SK-N-SH (cell line): ENCODE data around the gene COL5A1. TPM values are rescaled to one million over a fixed set of nuclear protein-coding genes. Genes with fewer than 3 reads are reported as not detected.

Source experiments
- CTCF ChIA-PET: fragments of 300-600, 350-600 bp; formaldehyde crosslinking; extraction: SDS; loops from one replicate; lab custom pipeline; 2021; lab: Yijun Ruan, JAX
- POLR2A ChIA-PET: fragments of 350-600 bp; sonication (Branson Sonifier 250); formaldehyde crosslinking; extraction: SDS; loops from one replicate; lab custom pipeline; 2020; ENCODE audit warnings: antibody characterized with exemption, inconsistent platforms; lab: Yijun Ruan, JAX
- DNase-seq: peaks from one replicate; pipeline ENCODE4 v3.0.0; 2012
- H2AFZ ChIP-seq: fragments of 200-600 bp; sonication (generic); 2 replicates; pipeline ENCODE4 v1.8.1; 2016; ENCODE audit warnings: antibody characterized with exemption, mild to moderate bottlenecking, low read depth
- H3F3A ChIP-seq: fragments of 200-600 bp; sonication (generic); replicated peaks from 2 replicates; pipeline ENCODE3; 2016; ENCODE audit warnings: antibody characterized with exemption, mild to moderate bottlenecking; ENCODE audit not compliant: insufficient read depth
- H3K27ac ChIP-seq, 2 experiments: fragments of 200-500 bp in 1 of 2; fragments of 200-600 bp in 1 of 2; sonication (Bioruptor generic) in 1 of 2; sonication (generic), shearing (Covaris generic) in 1 of 2; 2 replicates each; pipeline versions ENCODE4 v1.5.1 to v1.6.1; 2014 to 2016; ENCODE audit warnings: low read depth in 2 of 2, inconsistent platforms in 1 of 2, low read length in 1 of 2, mild to moderate bottlenecking in 1 of 2, mixed read lengths in 1 of 2
- H3K27me3 ChIP-seq: fragments of 200-600 bp; sonication (generic), shearing (Covaris generic); 2 replicates; pipeline ENCODE4 v1.6.1; 2016; ENCODE audit warnings: mixed run types; ENCODE audit not compliant: insufficient read depth
- H3K36me3 ChIP-seq, 2 experiments: fragments of 200-500 bp in 1 of 2; fragments of 200-600 bp in 1 of 2; sonication (Bioruptor generic) in 1 of 2; sonication (generic) in 1 of 2; replicated peaks in 1 of 2; 2 replicates each; pipeline versions ENCODE3 to v1.5.1; 2014 to 2016; ENCODE audit warnings: low read length in 1 of 2, mild to moderate bottlenecking in 1 of 2; ENCODE audit not compliant: insufficient read depth in 2 of 2, control insufficient read depth in 1 of 2
- H3K4me1 ChIP-seq, 2 experiments: fragments of 200-500 bp in 1 of 2; fragments of 200-600 bp in 1 of 2; sonication (Bioruptor generic) in 1 of 2; sonication (generic), shearing (Covaris generic) in 1 of 2; 2 replicates each; pipeline versions ENCODE4 v1.5.1 to v1.6.1; 2014 to 2016; ENCODE audit warnings: low read depth in 1 of 2, low read length in 1 of 2, mixed run types in 1 of 2; ENCODE audit not compliant: insufficient read depth in 2 of 2, control insufficient read depth in 1 of 2
- H3K4me2 ChIP-seq: fragments of 200-600 bp; sonication (generic), shearing (Covaris generic); 2 replicates; pipeline ENCODE4 v1.6.1; 2017; ENCODE audit warnings: mixed run types
- H3K4me3 ChIP-seq, 2 experiments: fragments of 200-500 bp in 1 of 2; fragments of 200-600 bp in 1 of 2; sonication (Bioruptor generic) in 1 of 2; sonication (generic), shearing (Covaris generic) in 1 of 2; 2 replicates each; pipeline versions ENCODE4 v1.5.1 to v1.8.1; 2014 to 2016; ENCODE audit warnings: low read depth in 2 of 2, inconsistent platforms in 1 of 2, low read length in 1 of 2, mild to moderate bottlenecking in 1 of 2, mixed read lengths in 1 of 2, moderate library complexity in 1 of 2
- H3K79me2 ChIP-seq: fragments of 200-600 bp; sonication (generic); 2 replicates; pipeline ENCODE4 v1.8.1; 2017; ENCODE audit warnings: mild to moderate bottlenecking; ENCODE audit not compliant: insufficient read depth
- H3K9ac ChIP-seq: fragments of 200-600 bp; sonication (generic); 2 replicates; pipeline ENCODE4 v1.6.1; 2017; ENCODE audit warnings: mixed run types
- H3K9me2 ChIP-seq: fragments of 200-600 bp; sonication (generic); 2 replicates; pipeline ENCODE4 v1.6.1; 2017; ENCODE audit warnings: mixed run types
- H3K9me3 ChIP-seq: fragments of 200-600 bp; sonication (generic); 2 replicates; pipeline ENCODE4 v1.6.1; 2017; ENCODE audit warnings: mixed run types, mild to moderate bottlenecking, moderate library complexity
- H4K20me1 ChIP-seq: fragments of 200-600 bp; sonication (generic); 2 replicates; pipeline ENCODE4 v1.6.1; 2017; ENCODE audit warnings: mild to moderate bottlenecking, mixed run types; ENCODE audit not compliant: insufficient read depth
- ELF1 ChIP-seq: IDR thresholded peaks from 2 replicates; pipeline ENCODE4 v1.4.0; 2012
- EZH2phosphoT487 ChIP-seq: fragments of 200-600 bp; sonication (generic); IDR thresholded peaks from 2 replicates; pipeline ENCODE4 v1.6.1; 2017; ENCODE audit warnings: low read depth, mixed run types, mild to moderate bottlenecking, antibody characterized with exemption, moderate library complexity, borderline replicate concordance
- FOSL2 ChIP-seq: IDR thresholded peaks from 2 replicates; pipeline ENCODE4 v1.4.0; 2012; ENCODE audit warnings: low read depth, mild to moderate bottlenecking, moderate library complexity, borderline replicate concordance
- IRF3 ChIP-seq: fragments of 150-350 bp; IDR thresholded peaks from 2 replicates; pipeline ENCODE4 v1.6.1; 2016; ENCODE audit warnings: mild to moderate bottlenecking, low read depth, low read length
- MEF2A ChIP-seq: IDR thresholded peaks from 2 replicates; pipeline ENCODE4 v1.4.0; 2012; ENCODE audit warnings: low read depth, borderline replicate concordance
- NRF1 ChIP-seq: IDR thresholded peaks from 2 replicates; pipeline ENCODE4 v1.6.1; 2012; ENCODE audit warnings: low read depth, mild to moderate bottlenecking, low read length
- PBX3 ChIP-seq: IDR thresholded peaks from 2 replicates; pipeline ENCODE4; 2012
- POLR2AphosphoS5 ChIP-seq: IDR thresholded peaks from 2 replicates; pipeline ENCODE4 v1.6.1; 2012; ENCODE audit warnings: low read depth, low read length
- RAD21 ChIP-seq: IDR thresholded peaks from 2 replicates; pipeline ENCODE4 v1.6.1; 2012; ENCODE audit warnings: mild to moderate bottlenecking, low read length
- RCOR1 ChIP-seq: fragments of 150-350 bp; IDR thresholded peaks from 2 replicates; pipeline ENCODE4 v1.6.1; 2017; ENCODE audit warnings: antibody characterized with exemption, low read length
- SIN3A ChIP-seq: IDR thresholded peaks from 2 replicates; pipeline ENCODE4 v1.6.1; 2012; ENCODE audit warnings: low read depth, mild to moderate bottlenecking, low read length, moderate library complexity, borderline replicate concordance
- TCF12 ChIP-seq: IDR thresholded peaks from 2 replicates; pipeline ENCODE4 v1.4.0; 2012
- USF2 ChIP-seq: fragments of 150-350 bp; IDR thresholded peaks from 2 replicates; pipeline ENCODE4 v1.6.1; 2017; ENCODE audit warnings: antibody characterized with exemption, low read length, low read depth, borderline replicate concordance
- YY1 ChIP-seq: IDR thresholded peaks from 2 replicates; pipeline ENCODE4 v1.4.0; 2012; ENCODE audit warnings: low read depth, mild to moderate bottlenecking
- WGBS: methylation state at CpG from one replicate; pipeline ENCODE4 v1.1.6; 2017; ENCODE audit warnings: low lambda C conversion rate; 5-methylcytosine and 5-hydroxymethylcytosine counted together
- polyA plus RNA-seq, 3 experiments: library from polyadenylated mRNA; depleted of rRNA; stranded (reverse); fragments of >200 nt; gene quantifications; 2 replicates each; pipeline ENCODE4 v1.2.3, GENCODE V29; 2012

Gene COL5A1
- polyA plus RNA-seq, 1 of the 3 experiments (the other 2 are of a cell fraction) = 73.8 TPM

GRCh38 chr9:134864821-134865190 is 223.2 kb downstream of the COL5A1 start:
- Histone ChIP-seq H3K4me3 (no peak overlapping the region), H3K9me2 (no peaks in the 10 kb centered on the region), H2AFZ (no peak overlapping the region), H3K27ac (no peak overlapping the region), H3K9ac (no peak overlapping the region), H3K79me2 (no peaks in the 10 kb centered on the region), H3K36me3 (no peaks in the 10 kb centered on the region), H4K20me1 (no peaks in the 10 kb centered on the region), H3F3A (no peaks in the 10 kb centered on the region), H3K4me1 (no peaks in the 10 kb centered on the region), H3K4me2 (no peak overlapping the region), H3K27me3 (no peaks in the 10 kb centered on the region), H3K9me3 (no peaks in the 10 kb centered on the region)
- WGBS = 60% methylated on average over 10 of the region's 13 CpGs
- DNase-seq = no peak
- CTCF ChIA-PET = no interaction called here
- POLR2A ChIA-PET = no interaction called here
- TF ChIP-seq PBX3 = no peak
- TF ChIP-seq MEF2A = no peak
- TF ChIP-seq RAD21 = no peak

- no peak for DNase-seq
- no peak for TF ChIP-seq SIN3A
- no peak for TF ChIP-seq FOSL2
- TF ChIP-seq ELF1 = no peak
- no peak for TF ChIP-seq TCF12
Observed at GRCh38 chr9:134867917-134868750, 226.5 kb downstream of the COL5A1 start.

GRCh38 chr9:134868751-134869553 is 227.3 kb downstream of the COL5A1 start:
- Histone ChIP-seq H3K4me3 (no peak overlapping the region), H3K4me1 (no peaks in the 10 kb centered on the region), H3K79me2 (no peaks in the 10 kb centered on the region), H2AFZ (no peak overlapping the region), H4K20me1 (no peaks in the 10 kb centered on the region), H3K36me3 (no peaks in the 10 kb centered on the region), H3K9me2 (no peaks in the 10 kb centered on the region), H3K9me3 (no peaks in the 10 kb centered on the region), H3K27ac (no peak overlapping the region), H3K4me2 (no peak overlapping the region), H3F3A (no peaks in the 10 kb centered on the region), H3K27me3 (no peaks in the 10 kb centered on the region), H3K9ac (no peak overlapping the region)
- CTCF ChIA-PET = interaction anchor here (0.6 kb wide), 1 partner anchor 421 kb away, joined by 3 read pairs; no protein-coding TSS in a partner anchor
- 61% methylated on average over 20 of the region's 25 CpGs for WGBS
- no peak for DNase-seq
- POLR2A ChIA-PET = no interaction called here
- TF ChIP-seq NRF1 (no peak), POLR2AphosphoS5 (no peak), YY1 (no peak), TCF12 (no peak), IRF3 (no peak), EZH2phosphoT487 (no peak), USF2 (no peak), RCOR1 (no peak)

More at GRCh38 chr9:134867917-134868750, 226.5 kb downstream of the COL5A1 start:
- CTCF ChIA-PET = no interaction called here
- Histone ChIP-seq H2AFZ (no peak overlapping the region), H4K20me1 (no peaks in the 10 kb centered on the region), H3K27me3 (no peaks in the 10 kb centered on the region), H3K4me1 (no peaks in the 10 kb centered on the region), H3K9me3 (no peaks in the 10 kb centered on the region), H3F3A (no peaks in the 10 kb centered on the region), H3K27ac (no peak overlapping the region), H3K36me3 (no peaks in the 10 kb centered on the region), H3K9me2 (no peaks in the 10 kb centered on the region), H3K4me2 (no peak overlapping the region), H3K4me3 (no peak overlapping the region), H3K79me2 (no peaks in the 10 kb centered on the region), H3K9ac (no peak overlapping the region)
- 56% methylated on average over 21 of the region's 22 CpGs for WGBS
- POLR2A ChIA-PET = no interaction called here
